Measurements from ENCODE around the gene ITPR2.

The ITPR2 gene

GRCh38 chr12:26380897-26381296, 452.1 kb downstream of the ITPR2 start:
- DNase-seq, result no peak
- no peaks in the 10 kb centered on the region for H3K4me1 ChIP-seq
- H3K9me3 ChIP-seq, result no peaks in the 10 kb centered on the region

GRCh38 chr12:26379777-26380467, 453.1 kb downstream of the ITPR2 start:
- Histone ChIP-seq H3K9me3 (no peaks in the 10 kb centered on the region), H3K4me3 (ENCODE audit: low read depth, low read length) (no peak overlapping the region), H3K27me3 (no peaks in the 10 kb centered on the region), H3K36me3 (no peaks in the 10 kb centered on the region), H3K4me1 (no peaks in the 10 kb centered on the region)
- DNase-seq, result no peak
- TF ChIP-seq, protein P1, sequence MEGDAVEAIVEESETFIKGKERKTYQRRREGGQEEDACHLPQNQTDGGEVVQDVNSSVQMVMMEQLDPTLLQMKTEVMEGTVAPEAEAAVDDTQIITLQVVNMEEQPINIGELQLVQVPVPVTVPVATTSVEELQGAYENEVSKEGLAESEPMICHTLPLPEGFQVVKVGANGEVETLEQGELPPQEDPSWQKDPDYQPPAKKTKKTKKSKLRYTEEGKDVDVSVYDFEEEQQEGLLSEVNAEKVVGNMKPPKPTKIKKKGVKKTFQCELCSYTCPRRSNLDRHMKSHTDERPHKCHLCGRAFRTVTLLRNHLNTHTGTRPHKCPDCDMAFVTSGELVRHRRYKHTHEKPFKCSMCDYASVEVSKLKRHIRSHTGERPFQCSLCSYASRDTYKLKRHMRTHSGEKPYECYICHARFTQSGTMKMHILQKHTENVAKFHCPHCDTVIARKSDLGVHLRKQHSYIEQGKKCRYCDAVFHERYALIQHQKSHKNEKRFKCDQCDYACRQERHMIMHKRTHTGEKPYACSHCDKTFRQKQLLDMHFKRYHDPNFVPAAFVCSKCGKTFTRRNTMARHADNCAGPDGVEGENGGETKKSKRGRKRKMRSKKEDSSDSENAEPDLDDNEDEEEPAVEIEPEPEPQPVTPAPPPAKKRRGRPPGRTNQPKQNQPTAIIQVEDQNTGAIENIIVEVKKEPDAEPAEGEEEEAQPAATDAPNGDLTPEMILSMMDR (IDR thresholded peaks at IDR 0.05; ENCODE audit: low read depth, low read length), result no peak

More at GRCh38 chr12:26380897-26381296, 452.1 kb downstream of the ITPR2 start:
- H3K27me3 ChIP-seq, result no peaks in the 10 kb centered on the region
- H3K36me3 ChIP-seq, result no peaks in the 10 kb centered on the region
- TF ChIP-seq, protein P1 (IDR thresholded peaks at IDR 0.05; ENCODE audit: low read depth, low read length), result no peak
- H3K4me3 ChIP-seq (ENCODE audit: low read depth, low read length), result no peak overlapping the region

DNA sequence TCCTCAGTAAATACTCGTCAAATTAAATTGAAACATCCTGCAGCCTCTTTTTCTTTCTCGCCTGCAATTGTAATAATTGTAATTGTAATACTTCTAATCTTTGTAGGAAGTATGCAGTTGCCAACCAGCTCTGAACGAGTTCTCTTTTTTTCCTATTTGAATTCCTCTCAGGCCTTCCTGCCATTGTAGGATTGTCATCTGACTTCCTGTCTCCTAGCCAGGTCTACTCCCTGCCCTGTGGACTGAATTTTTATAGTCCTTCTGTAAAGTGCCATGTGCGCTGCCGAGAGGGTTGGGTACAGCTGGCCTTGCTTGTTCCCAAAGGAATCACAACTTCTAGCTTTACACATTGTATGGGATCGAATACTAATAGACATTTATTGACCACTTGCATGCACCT, 454.3 kb downstream of the ITPR2 start:
- Histone ChIP-seq H3K36me3 (no peaks in the 10 kb centered on the region), H3K4me3 (ENCODE audit: low read depth, low read length) (no peak overlapping the region), H3K27me3 (no peaks in the 10 kb centered on the region), H3K9me3 (no peaks in the 10 kb centered on the region), H3K4me1 (no peaks in the 10 kb centered on the region)
- TF ChIP-seq, protein P1 (IDR thresholded peaks at IDR 0.05; ENCODE audit: low read depth, low read length), result no peak
- DNase-seq, result no peak

DNA sequence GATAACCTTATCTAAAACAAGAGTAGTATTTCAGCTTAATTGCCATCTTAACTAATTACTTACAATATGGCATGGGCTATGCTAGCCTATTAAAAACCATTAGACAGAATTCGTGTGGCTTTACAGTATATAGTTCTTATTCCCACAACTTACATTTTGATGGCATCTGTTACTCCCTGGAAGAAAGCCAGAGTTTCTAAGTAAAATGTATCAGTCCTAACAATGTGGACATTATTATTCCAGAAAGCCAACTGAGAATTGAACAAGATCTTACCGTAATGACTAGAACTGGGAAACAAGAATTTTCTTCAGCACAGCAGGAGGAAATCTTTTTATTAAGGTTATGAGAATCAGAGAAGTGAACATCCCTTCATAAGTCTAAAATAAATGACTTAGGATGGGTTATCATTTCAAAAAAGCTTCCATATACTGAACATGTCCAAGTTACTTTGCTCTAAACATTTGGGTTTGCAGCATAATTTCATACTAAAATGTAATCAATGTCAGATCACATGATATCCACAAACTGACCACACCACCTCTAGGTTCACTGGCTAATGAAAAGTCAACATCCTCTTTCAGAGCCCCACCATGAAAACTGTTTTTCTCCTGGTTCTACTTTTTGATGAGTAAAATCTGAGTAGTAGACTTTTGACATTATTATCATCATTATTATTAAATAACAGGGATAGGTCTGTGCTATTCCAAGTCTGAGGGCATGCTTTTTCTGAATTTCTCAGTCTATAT, 457.9 kb downstream of the ITPR2 start:
- TF ChIP-seq, protein P1 (IDR thresholded peaks at IDR 0.05; ENCODE audit: low read depth, low read length), result no peak
- no peaks in the 10 kb centered on the region; the same call in 1 of the 2 replicates for H3K9me3 ChIP-seq
- H3K4me3 ChIP-seq (ENCODE audit: low read depth, low read length), result no peak overlapping the region
- no peaks in the 10 kb centered on the region; the same call in 1 of the 2 replicates for H3K27me3 ChIP-seq
- H3K36me3 ChIP-seq, result no peaks in the 10 kb centered on the region
- no peak for DNase-seq
- H3K4me1 ChIP-seq, result no peaks in the 10 kb centered on the region

- Histone ChIP-seq H3K9me3 (no peaks in the 10 kb centered on the region; the same call in 1 of the 2 replicates), H3K36me3 (no peaks in the 10 kb centered on the region), H3K4me3 (ENCODE audit: low read depth, low read length) (no peak overlapping the region), H3K4me1 (no peaks in the 10 kb centered on the region), H3K27me3 (no peaks in the 10 kb centered on the region; the same call in 1 of the 2 replicates)
- no peak for DNase-seq
- TF ChIP-seq, protein P1 (IDR thresholded peaks at IDR 0.05; ENCODE audit: low read depth, low read length), result no peak
Observed at GRCh38 chr12:26373606-26374495, 459.1 kb downstream of the ITPR2 start.
